Measurements from ENCODE around the gene GLIS2.
A peak's percentile ranks its signal among the peaks of the same experiment; 100 is the strongest.

Gene GLIS2

DNA sequence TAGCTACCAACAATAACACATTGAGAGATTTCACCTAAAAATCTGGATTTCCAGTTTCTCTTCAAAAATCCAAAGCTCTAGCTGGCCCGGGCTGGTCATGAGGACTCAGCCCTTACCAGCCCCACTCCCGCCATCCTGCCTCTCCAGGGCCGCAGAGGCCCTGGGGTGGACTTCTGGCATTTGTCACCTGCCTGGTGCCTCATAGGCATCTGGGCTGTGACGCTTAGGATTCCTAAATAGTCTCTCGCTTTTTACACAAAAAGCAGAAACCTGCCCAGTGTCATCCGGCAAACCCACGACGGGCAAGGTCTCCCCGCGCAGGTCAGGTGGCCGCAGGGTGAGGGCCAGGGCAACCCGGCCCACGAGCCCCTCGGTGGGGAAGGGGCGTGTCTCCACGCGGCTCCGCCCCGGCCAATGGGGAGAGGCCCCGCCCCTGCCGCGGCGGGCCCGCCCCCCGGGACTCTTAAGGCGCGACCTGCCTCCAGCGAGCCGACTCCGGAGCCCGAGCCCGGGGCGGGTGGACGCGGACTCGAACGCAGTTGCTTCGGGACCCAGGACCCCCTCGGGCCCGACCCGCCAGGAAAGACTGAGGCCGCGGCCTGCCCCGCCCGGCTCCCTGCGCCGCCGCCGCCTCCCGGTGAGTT is 55.6 kb downstream of the GLIS2 start, which contains the start of gene VASN:
Gene VASN, plus strand, starts transcription at position 492 of the 644 bp plus-strand sequence. CDS start 9,030 bp downstream, outside the sequence.
- peak; percentile 89 for DNase-seq (ENCODE audit: low spot score)

DNA sequence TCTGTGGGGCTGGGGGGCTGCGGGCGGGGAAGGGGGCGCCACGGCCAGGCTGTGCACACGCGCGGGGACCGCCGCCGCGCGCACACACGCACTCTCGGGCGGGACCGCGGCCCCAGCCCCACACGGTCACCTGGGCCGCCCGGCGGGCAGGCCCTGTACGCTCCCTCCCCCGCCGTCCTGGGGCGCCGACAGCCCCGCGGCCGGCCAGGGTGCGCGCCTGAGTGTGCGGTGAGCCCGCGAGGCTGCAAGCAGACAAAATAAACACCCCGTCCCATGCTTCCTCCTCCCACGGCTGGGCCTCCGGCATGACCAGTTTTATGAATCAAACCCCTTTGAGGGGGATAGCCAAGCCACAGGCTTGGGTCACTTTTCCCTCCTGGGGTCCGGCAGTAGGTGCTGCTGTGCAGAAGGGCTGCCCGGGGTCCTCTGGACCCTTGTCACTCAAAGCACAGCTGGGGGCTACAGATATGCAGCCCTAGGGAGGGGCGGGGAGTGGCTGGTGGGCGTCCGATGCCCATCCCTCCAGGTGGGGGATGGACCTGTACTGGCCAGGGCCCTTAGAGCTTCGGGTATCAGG is 56.2 kb downstream of the GLIS2 start:
- DNase-seq (ENCODE audit: low spot score) = peak; percentile 36

DNA sequence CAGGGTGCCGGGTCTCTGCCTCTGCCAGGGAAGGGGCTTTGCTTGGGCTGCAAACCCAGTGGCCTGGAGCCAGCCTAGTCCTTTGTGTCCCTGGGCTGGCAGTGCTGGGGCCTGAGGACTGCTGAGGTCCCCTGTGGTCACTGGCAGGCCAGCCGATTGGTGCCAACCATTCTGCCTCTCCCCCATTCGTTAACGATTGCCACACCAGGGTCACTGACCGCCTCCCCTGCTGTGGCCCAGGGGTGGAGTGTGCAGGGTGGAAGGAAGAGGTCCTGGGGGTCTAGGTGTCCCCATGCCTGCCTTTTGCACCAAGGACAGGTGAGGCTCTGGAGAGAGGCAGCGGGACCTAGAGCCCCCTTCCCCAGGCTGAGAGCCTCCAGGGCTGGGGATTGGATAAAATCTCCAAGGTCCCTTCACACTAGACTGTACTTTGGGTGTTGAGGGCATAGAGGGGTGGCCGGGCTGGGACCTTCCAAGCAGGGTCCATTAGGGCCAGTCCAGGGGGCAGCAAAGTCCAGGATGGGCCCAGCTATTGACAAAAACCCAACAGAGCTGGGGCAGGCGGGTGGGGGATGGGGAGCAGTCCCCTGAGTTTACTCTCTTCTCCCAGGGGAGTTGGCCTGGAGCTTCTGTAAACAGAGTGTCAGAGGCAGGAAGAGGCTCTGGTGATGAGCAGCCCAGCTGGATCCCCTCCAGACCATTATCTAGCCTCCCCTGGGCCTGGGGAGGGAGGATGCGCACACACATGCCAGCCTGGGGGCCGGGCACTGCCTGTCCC is 56.9 kb downstream of the GLIS2 start:
- DNase-seq (ENCODE audit: low spot score) = peak; percentile 55

DNA sequence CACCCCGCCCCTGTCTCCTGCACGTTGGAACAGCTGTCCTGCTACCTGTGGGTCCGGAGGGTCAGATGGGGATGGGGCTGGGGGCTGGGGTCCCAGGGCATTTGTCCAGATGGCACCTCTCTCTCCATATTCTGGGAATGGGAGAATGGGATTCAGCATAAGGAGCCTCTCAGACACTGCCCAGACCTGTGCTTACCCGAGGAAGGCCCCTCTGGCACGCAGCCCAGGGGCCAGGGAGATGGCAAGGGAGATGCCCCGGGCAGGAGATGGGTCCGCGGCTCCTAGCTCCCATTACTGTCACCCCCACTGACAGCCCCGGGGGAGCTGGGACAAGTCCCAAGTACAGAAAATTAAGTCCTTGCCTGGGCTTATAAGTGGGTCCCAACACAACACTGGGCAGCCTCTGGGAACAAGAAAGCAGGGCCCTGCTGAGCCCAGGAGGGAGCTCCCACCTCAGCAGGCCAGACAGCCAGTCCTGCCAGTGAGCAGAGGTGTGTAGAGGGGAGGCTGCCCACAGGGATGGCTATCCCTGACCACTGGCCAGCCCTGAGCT is 57.6 kb downstream of the GLIS2 start:
- DNase-seq (ENCODE audit: low spot score) = no peak

DNA sequence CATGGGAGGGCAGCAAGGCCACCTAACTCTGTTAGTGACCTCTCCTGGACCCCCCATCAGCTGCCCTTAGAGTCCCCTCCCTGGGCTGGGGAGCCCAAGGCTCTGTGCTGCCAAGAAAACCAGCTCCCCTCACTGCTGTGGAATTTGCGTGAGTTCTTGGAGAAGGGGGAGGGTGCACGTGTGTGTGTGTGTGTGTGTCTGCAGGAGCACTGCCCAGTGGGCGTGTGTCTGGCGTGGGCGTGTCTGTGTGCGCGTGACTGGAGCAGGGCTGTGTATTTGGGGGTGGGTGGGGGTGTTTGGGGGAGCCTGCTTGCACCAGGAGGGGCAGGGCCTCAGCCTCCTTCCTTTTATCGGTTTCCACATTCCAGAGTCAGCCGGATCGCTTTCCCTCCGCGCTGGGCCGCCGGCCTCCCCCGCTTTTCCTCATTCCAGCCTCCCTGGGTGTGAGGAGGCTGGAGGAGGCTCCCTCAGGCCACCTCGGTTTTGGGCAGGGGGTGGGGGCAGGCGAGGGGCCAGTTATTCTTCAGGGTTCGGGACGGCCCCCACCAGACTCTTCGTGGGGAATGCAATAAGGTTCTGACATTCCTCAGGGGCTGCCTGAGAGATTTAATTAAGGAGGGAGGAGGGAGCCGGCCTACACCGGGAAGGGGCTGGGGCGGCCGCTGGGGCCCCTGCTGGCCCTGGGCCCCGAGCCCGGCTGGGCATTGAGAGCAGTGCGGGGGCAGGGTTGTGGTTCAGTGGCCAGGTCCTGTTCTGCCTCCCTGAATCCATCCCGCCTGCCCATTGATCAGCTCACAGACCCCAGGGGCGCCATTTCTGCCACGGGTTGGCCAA is 58.3 kb downstream of the GLIS2 start:
- DNase-seq (ENCODE audit: low spot score) = no peak

DNA sequence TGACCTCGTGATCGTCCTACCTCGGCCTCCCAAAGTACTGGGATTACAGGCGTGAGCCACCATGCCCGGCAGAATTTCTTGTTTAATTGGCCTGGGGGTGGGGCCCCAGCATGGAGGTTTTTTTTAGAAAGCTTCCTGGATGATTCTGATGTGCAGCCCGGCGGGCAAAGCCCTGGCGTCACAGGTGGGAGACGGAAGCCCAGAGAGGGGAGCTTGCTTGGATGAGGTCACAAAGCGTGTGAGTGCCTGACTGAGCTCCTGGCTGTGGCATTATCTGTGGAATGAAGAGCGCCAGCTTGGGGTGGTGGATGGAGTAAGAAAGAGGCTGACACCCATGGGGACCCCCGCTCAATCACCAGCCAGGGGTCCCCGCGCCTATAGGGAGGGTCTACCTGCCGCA is 59.9 kb downstream of the GLIS2 start:
- DNase-seq (ENCODE audit: low spot score) = no peak

DNA sequence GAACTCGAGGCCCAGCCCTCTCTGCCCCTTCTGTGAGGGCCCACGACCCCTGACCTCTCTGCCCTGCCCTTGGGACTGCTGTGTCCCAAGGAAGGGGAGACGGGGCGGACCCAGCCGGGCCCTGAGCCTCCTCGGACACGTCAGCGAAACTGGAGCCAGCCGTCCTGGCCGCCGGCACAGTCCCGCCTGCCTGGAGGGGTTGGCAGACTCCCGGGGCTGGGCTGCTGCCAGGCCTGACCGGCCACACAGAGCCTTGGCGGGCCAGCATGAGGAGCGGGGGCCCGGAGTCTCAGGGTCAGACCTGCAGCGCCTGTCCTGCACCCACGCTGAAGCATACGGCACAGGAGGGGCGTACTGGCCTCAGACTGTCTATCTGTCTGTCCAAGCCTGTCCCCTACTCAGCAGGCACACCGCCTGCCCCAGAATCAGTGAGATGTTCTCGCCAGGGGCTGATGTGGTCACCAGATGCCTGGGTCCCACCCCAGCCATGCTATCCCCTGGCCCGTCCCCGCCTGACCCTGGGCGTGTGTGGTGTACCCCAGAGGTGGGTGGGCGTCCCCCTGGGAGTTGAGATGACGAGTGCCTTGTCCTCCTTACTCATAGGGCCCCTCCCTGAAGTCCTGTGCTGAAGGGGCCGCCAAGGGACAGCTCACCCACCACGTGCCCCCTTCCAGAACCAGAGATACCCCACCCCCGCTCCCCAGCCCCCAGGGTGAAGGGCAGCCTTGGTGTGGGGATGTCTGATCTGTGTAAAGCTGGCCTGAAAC is 60.4 kb downstream of the GLIS2 start:
- no peak for DNase-seq (ENCODE audit: low spot score)

DNA sequence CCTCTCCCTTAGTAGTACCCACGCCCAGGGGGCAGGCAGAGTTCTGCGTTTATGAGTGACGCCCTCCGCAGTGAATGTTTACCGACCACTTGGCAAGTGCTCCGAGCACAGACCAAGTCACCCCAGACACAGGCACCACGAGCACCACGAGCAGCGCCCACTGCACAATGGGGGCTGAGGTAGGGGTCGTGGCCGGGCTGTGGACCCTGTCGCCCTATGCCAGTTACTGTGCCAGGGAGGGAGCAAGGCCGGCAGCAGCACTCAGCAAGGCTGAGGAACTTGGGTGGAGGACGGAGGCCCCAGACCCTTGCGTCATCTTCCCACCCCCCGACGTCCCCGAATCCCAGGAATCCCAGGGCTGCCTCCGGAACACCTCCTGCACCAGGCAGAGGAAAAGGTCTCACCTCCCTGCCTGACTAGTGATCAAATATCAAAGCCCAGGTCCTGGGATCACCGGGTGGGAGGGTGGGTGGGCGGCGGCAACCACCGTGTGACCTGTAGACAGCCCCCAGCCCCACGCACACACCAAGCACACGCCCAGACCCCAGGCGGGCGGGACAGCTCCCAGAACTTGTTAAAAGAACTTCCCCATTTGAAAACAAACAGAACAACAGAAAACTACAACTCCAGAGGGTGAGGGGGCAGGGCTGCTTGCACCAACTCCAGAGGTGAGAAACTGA is 61.2 kb downstream of the GLIS2 start:
- DNase-seq (ENCODE audit: low spot score) = no peak

DNA sequence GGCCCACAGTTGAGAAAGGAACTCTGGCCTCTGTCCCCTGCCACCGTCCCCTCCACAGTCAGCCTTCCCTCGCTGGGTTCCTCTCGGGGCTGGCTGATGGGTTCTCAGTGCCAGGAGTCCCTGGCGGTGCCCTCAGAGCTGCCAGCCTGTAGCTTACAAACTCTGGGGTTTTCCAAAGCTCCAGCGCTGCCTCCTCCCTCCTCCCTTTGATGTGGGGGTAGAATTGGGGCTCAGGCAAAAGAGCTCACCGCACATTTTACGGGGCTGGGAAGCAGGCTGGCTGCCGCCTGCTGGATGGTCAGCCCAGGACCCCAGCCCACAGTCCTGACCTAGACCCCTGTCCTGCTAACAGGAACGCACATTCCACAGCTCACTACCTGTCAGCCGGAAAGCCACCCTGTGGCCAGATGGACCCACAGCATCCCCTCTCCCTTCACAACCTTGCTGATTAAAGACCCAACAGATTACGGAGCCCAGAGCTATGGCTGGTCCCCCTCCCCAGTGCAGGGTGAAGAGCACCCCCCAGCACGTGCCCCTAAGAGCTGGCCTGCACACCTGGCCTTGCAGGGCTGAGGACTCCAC is 61.8 kb downstream of the GLIS2 start:
- DNase-seq (ENCODE audit: low spot score) = no peak

DNA sequence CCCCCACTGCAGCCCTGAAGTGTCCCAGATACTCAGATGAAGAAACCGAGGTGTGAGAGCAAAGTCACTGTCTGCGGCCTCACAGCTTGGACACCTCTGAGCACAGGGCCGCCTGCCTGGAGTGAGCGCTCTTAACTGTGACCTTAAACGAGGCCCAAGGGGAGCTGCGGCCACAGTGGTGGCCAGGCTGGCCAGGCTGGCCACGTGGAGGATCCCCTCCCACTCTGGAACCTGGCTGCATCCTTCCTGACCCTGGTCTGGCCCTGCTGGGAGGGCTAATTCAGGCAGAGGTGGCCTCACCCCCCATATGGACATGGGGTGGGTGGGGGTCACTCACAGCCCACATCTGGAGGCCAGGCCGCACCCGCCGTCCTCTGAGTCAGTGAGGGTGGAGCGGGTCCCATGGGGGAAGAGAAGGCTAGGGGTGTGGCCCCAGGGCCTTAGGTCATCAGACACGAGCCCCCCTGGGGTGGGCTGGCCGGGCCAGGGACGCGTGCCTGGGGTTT is 62.3 kb downstream of the GLIS2 start:
- no peak for DNase-seq (ENCODE audit: low spot score)

DNA sequence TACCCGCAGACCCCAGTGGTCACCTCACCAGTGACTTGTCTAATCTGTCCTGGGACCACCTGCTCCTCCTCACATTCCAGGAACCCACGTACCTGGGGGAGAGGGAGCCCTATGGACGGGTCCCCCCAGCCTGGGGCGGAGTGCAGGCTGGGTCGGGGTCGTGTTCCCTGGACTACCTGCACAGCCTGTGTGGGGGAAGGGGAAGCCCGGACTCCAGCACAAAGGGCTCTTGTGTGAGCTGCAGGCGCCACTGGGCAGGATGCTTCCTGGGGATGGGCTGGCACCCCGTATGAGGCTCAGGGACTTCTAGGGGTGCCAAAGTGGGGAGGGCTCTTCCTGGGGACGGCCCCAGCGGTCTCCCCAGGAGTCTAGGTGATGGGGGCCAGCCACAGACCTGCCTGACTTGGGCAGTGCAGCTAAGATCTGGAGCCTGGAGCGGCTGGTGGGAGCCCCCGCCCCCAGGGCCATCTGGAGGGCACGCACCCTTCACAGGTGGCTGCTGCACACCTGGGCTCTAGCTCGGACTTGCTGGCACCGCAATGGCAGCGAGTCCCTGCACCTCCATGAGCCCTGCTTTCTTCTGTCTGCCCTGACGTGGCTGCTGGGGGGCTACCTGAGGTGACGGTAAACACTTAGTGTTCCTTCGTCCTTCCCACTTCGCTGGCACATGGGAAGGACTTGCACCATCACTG is 63.3 kb downstream of the GLIS2 start:
- no peak for DNase-seq (ENCODE audit: low spot score)

DNA sequence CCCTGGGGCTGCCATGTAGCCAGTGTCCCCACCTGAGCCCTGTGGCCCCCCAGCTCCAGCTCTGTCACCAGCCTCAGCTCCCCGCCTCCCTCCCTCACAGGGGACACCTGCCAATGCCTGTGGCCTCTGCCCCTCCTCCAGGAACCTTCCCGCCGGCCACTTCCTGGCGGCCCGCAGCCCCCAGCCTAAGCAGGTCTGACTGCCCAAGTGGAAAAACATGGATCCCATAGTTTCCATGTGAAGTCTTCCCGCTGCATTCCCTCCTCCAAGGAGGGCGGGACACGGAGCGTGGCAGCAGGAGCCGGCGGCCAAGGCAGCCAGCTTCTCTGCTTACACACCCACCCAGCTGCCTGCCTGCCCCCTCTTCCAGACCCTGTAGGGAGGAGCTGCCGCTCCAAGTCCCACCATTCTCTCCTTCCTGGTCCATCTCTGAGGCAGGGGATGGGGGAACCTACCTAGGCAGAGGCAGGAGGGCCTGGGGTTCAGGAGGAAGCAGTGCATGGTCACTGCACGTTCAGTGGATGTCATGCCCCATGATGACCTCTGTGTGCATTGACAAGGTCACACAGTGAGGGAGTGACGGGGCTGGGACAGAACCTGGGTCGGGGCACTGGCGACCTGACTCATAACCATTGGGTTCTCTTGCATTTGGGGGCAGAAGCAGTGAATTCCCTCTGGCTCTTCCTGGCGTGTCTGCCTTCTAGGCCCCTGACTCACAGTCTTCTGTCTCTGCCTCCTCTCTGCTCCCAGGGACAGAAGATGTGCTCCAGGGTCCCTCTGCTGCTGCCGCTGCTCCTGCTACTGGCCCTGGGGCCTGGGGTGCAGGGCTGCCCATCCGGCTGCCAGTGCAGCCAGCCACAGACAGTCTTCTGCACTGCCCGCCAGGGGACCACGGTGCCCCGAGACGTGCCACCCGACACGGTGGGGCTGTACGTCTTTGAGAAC is 64.5 kb downstream of the GLIS2 start:
- DNase-seq (ENCODE audit: low spot score) = no peak

DNA sequence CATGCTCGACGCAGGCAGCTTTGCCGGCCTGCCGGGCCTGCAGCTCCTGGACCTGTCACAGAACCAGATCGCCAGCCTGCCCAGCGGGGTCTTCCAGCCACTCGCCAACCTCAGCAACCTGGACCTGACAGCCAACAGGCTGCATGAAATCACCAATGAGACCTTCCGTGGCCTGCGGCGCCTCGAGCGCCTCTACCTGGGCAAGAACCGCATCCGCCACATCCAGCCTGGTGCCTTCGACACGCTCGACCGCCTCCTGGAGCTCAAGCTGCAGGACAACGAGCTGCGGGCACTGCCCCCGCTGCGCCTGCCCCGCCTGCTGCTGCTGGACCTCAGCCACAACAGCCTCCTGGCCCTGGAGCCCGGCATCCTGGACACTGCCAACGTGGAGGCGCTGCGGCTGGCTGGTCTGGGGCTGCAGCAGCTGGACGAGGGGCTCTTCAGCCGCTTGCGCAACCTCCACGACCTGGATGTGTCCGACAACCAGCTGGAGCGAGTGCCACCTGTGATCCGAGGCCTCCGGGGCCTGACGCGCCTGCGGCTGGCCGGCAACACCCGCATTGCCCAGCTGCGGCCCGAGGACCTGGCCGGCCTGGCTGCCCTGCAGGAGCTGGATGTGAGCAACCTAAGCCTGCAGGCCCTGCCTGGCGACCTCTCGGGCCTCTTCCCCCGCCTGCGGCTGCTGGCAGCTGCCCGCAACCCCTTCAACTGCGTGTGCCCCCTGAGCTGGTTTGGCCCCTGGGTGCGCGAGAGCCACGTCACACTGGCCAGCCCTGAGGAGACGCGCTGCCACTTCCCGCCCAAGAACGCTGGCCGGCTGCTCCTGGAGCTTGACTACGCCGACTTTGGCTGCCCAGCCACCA is 65.4 kb downstream of the GLIS2 start:
- no peak for DNase-seq (ENCODE audit: low spot score)

DNA sequence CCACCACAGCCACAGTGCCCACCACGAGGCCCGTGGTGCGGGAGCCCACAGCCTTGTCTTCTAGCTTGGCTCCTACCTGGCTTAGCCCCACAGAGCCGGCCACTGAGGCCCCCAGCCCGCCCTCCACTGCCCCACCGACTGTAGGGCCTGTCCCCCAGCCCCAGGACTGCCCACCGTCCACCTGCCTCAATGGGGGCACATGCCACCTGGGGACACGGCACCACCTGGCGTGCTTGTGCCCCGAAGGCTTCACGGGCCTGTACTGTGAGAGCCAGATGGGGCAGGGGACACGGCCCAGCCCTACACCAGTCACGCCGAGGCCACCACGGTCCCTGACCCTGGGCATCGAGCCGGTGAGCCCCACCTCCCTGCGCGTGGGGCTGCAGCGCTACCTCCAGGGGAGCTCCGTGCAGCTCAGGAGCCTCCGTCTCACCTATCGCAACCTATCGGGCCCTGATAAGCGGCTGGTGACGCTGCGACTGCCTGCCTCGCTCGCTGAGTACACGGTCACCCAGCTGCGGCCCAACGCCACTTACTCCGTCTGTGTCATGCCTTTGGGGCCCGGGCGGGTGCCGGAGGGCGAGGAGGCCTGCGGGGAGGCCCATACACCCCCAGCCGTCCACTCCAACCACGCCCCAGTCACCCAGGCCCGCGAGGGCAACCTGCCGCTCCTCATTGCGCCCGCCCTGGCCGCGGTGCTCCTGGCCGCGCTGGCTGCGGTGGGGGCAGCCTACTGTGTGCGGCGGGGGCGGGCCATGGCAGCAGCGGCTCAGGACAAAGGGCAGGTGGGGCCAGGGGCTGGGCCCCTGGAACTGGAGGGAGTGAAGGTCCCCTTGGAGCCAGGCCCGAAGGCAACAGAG is 66.3 kb downstream of the GLIS2 start:
- no peak for DNase-seq (ENCODE audit: low spot score)

DNA sequence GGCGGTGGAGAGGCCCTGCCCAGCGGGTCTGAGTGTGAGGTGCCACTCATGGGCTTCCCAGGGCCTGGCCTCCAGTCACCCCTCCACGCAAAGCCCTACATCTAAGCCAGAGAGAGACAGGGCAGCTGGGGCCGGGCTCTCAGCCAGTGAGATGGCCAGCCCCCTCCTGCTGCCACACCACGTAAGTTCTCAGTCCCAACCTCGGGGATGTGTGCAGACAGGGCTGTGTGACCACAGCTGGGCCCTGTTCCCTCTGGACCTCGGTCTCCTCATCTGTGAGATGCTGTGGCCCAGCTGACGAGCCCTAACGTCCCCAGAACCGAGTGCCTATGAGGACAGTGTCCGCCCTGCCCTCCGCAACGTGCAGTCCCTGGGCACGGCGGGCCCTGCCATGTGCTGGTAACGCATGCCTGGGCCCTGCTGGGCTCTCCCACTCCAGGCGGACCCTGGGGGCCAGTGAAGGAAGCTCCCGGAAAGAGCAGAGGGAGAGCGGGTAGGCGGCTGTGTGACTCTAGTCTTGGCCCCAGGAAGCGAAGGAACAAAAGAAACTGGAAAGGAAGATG is 67.0 kb downstream of the GLIS2 start:
- no peak for DNase-seq (ENCODE audit: low spot score)

All from germinal center (tissue), 1 donor.